ENCODE measurements around the gene RAB29. TPM values are rescaled to one million over a fixed set of nuclear protein-coding genes. Genes with fewer than 3 reads are reported as not detected.

Gene RAB29
- total and polyA plus RNA-seq, 9 of the 15 experiments (the other 6 are each of a cell fraction or from before 2014, with no cell fraction given), result 6.3 to 17.6 (median 8.0) TPM

- Histone ChIP-seq H3K27me3 (ENCODE audit: control insufficient read depth in 2 of 2, insufficient read depth in 2 of 2, low read length in 2 of 2) (no peaks in the 10 kb centered on the region), H3K79me2 (ENCODE audit: control insufficient read depth, insufficient read depth, low read length) (peaks cover 63% of the 10 kb centered on the region), H3K4me1 (replicated peaks in 1 of 2; ENCODE audit: control insufficient read depth in 2 of 2, insufficient read depth in 2 of 2, low read length in 2 of 2) (peaks cover 8 to 27% of the 10 kb centered on the region in 2 experiments; a peak in 4 of 5 replicates), H3K9ac (ENCODE audit: insufficient read depth in 1 of 2, low read depth in 2 of 2, low read length in 2 of 2) (peak overlapping the region; percentile 90 to 97), H3K9me3 (replicated peaks; ENCODE audit: control insufficient read depth, insufficient read depth, low read depth, low read length) (no peaks in the 10 kb centered on the region), H4K20me1 (replicated peaks; ENCODE audit: control insufficient read depth, insufficient read depth, low read length) (peaks cover 36% of the 10 kb centered on the region), H3K4me2 (ENCODE audit: insufficient read depth, low read length) (peak overlapping the region; percentile 99), H3K27ac (ENCODE audit: extremely low read depth, low read depth, low read length) (peak overlapping the region; percentile 96), H3K9me1 (ENCODE audit: control insufficient read depth, insufficient read depth, low read length) (no peaks in the 10 kb centered on the region), H2AFZ (ENCODE audit: low read depth, low read length) (peak overlapping the region; percentile 71), H3K4me3 (peak overlapping the region; percentile 71), H3K36me3 (ENCODE audit: control insufficient read depth, insufficient read depth, low read length) (peaks cover 47% of the 10 kb centered on the region)
- peak; percentile 56 for FAIRE-seq
- BruUV-seq (replicated peaks), result TSS peak; percentile 32
- DNase-seq (ENCODE audit: extremely low read depth in 1 of 4, low spot score in 3 of 4), result peak; percentile 23 to 76 (median 35)
- CTCF ChIA-PET (ENCODE audit: low intra/inter-chr PET ratio), result no interaction called here
- 1% methylated on average over 25 of the region's 25 CpGs for WGBS (ENCODE audit: insufficient coverage, low coverage, missing lambda C conversion rate)
- in situ Hi-C loops (cut with MboI) (no loop called here), intact Hi-C loops (cut with micrococcal nuclease) (no loop called here)
- ATAC-seq, result peak; percentile 37
- POLR2A ChIA-PET, result interaction anchor here (0.6 to 2.2 kb wide), 25 partner anchors 10 to 707 kb away, joined by 3 to 44 read pairs (median 5); partner anchors contain the start of gene RAB29
- TF ChIP-seq ZFP36 (IDR thresholded peaks at IDR 0.05; ENCODE audit: low read depth, low read length, partially characterized antibody), result no peak
- no peak for TF ChIP-seq DIDO1 (tag; IDR thresholded peaks at IDR 0.05; ENCODE audit: low read depth)
- TF ChIP-seq BHLHE40 (IDR thresholded peaks at IDR 0.05; ENCODE audit: low read length), result peak; percentile 64; the same call in 1 of the 2 replicates
- TF ChIP-seq HMBOX1 (IDR thresholded peaks at IDR 0.05), result peak; percentile 65
- TF ChIP-seq RAD21 (CRISPR knock-in tag; conservative IDR thresholded peaks at IDR 0.05 in 1 of 2, IDR thresholded peaks at IDR 0.05 in 1 of 2), result peak in 1 of 2 experiments; percentile 4; a peak in 1 of 4 replicates
- TF ChIP-seq POLR2AphosphoS5 (IDR thresholded peaks at IDR 0.05; ENCODE audit: control insufficient read depth, insufficient read depth, low read depth, low read length), result no peak
- 0 out of 2 replicates have a peak, but pooled peaks have one; percentile 9 for TF ChIP-seq AFF4 (CRISPR knock-in tag; IDR thresholded peaks at IDR 0.05)
- TF ChIP-seq NFRKB (IDR thresholded peaks at IDR 0.05; ENCODE audit: low read depth), result 0 out of 2 replicates have a peak, but pooled peaks have one; percentile 41
Observed at GRCh38 chr1:205748403-205749233, 26.7 kb downstream of the RAB29 start.

Measured in K562 (cell line).